Measurements from ENCODE around the gene ACOX1. TPM values are rescaled to one million over a fixed set of nuclear protein-coding genes. Genes with fewer than 3 reads are reported as not detected.

The ACOX1 gene
- total RNA-seq, 3 donors from 2014 or later (not counting 1 experiment from before 2014, with no cell fraction given), result 22.8 to 48.2 (median 28.2) TPM

DNA sequence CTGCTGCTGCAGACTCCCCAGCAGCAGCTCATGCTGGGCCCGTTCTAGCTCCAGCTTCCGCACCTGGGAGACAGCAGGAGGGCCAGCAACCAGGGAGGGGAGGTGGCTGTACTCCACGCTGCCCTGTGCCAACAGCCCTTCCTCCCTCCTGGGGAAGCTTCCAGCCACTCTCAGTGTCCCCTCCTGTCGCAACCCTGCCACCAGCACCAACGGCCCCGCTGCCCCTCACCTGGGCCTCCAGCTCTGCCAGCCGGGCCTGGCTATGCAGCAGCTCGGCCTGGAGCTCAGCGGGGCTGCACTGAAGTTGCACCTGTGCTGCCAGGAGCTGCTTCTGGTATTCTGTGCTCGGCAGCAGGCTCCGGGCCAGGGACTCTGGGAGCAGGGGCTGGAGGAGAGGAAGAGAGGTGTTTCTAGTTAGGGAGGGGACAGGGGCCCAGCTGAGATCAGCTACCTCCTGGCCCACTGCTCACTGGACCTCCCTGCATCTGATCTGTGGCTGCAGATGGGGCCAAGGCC, 58.9 kb downstream of the ACOX1 start:
- Mint-ChIP-seq H3K4me1 (peaks cover 0 to 5% of the 10 kb centered on the region in 2 donors), H3K36me3 (no peaks in the 10 kb centered on the region), H3K9me3 (no peaks in the 10 kb centered on the region), H3K4me3 (no peak overlapping the region), H3K27me3 (ENCODE audit: low read depth in 2 of 2) (no peaks in the 10 kb centered on the region), H3K27ac (no peak overlapping the region)
- intact Hi-C loops (cut with micrococcal nuclease), result no loop called here
- Histone ChIP-seq H3K36me3 (ENCODE audit: control insufficient read depth, insufficient read depth, low read length) (no peaks in the 10 kb centered on the region), H3K27ac (ENCODE audit: low read length) (no peak overlapping the region), H3K27me3 (ENCODE audit: control insufficient read depth, insufficient read depth, low read length) (no peaks in the 10 kb centered on the region), H3K4me3 (ENCODE audit: low read length) (no peak overlapping the region), H3K4me1 (ENCODE audit: control insufficient read depth, insufficient read depth, low read length) (peaks cover 11% of the 10 kb centered on the region), H3K9me3 (ENCODE audit: control insufficient read depth, insufficient read depth, low read length) (no peaks in the 10 kb centered on the region)
- TF ChIP-seq, protein P1, sequence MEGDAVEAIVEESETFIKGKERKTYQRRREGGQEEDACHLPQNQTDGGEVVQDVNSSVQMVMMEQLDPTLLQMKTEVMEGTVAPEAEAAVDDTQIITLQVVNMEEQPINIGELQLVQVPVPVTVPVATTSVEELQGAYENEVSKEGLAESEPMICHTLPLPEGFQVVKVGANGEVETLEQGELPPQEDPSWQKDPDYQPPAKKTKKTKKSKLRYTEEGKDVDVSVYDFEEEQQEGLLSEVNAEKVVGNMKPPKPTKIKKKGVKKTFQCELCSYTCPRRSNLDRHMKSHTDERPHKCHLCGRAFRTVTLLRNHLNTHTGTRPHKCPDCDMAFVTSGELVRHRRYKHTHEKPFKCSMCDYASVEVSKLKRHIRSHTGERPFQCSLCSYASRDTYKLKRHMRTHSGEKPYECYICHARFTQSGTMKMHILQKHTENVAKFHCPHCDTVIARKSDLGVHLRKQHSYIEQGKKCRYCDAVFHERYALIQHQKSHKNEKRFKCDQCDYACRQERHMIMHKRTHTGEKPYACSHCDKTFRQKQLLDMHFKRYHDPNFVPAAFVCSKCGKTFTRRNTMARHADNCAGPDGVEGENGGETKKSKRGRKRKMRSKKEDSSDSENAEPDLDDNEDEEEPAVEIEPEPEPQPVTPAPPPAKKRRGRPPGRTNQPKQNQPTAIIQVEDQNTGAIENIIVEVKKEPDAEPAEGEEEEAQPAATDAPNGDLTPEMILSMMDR (IDR thresholded peaks at IDR 0.05), result no peak
- 96% methylated on average over 11 of the region's 11 CpGs for WGBS (ENCODE audit: insufficient coverage)
- ATAC-seq (no peak), DNase-seq (no peak)

DNA sequence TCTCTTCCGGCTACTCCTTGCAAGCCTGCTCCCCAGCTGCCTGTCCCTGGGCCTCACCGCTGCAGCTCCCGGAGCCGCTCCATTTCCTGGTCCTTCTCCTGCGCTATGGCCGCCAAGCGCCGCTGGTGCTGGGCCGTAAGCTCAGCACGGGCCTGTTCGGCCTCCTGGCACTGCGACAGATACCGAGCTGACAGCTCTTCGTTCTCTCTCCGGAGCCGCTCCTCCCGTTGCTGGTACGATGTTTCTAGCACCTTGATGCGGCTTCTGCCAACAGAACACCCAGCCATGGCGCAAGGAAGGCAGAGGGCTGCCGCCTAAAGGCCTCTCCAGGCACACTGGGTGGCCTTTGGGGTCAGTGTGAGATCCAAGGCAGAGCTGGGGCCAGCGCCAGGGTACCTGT, 59.4 kb downstream of the ACOX1 start:
- H3K36me3 Mint-ChIP-seq, result no peaks in the 10 kb centered on the region
- ATAC-seq, result no peak

DNA sequence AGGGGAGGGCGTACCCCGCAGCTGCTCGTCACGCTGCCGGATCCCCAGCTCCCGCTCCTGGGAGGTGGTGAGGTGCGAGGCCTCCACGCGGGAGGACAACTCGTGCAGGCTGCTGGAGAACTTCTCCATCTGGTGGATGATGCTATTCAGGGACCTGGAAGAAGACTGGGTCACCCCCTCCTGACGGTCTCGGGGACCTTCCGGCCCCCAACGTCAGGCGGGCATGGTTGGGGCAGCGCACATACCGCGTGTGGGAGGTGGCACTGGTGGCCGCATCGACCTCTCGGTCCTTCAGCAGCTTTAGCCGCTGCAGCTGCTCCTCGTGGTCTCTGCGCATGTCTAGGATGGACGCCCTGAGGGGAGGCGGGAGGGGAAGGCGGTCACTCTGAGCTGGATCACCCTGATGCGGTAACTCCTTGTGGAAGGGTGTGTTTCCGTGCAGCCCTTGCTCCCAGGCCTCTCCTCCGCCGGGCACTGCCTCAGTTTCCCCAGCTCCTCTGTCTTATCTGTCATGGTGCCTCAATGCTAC, 61.0 kb downstream of the ACOX1 start:
- no peaks in the 10 kb centered on the region for H3K9me3 Mint-ChIP-seq
- no peak for ATAC-seq
- 98% methylated on average over 31 of the region's 31 CpGs for WGBS (ENCODE audit: insufficient coverage)
- no peak overlapping the region for H3K27ac Mint-ChIP-seq
- Histone ChIP-seq H3K9me3 (ENCODE audit: control insufficient read depth, insufficient read depth, low read length) (no peaks in the 10 kb centered on the region), H3K4me1 (ENCODE audit: control insufficient read depth, insufficient read depth, low read length) (peaks cover 11% of the 10 kb centered on the region), H3K27me3 (ENCODE audit: control insufficient read depth, insufficient read depth, low read length) (no peaks in the 10 kb centered on the region), H3K27ac (ENCODE audit: low read length) (no peak overlapping the region), H3K4me3 (ENCODE audit: low read length) (no peak overlapping the region), H3K36me3 (ENCODE audit: control insufficient read depth, insufficient read depth, low read length) (peaks cover 5% of the 10 kb centered on the region)
- H3K4me1 Mint-ChIP-seq, result peaks cover 0 to 5% of the 10 kb centered on the region in 2 donors
- H3K4me3 Mint-ChIP-seq, result no peak overlapping the region
- intact Hi-C loops (cut with micrococcal nuclease), result no loop called here
- TF ChIP-seq, protein P1 (IDR thresholded peaks at IDR 0.05), result no peak
- H3K27me3 Mint-ChIP-seq (ENCODE audit: low read depth in 2 of 2), result no peaks in the 10 kb centered on the region
- DNase-seq, result no peak
- no peaks in the 10 kb centered on the region for H3K36me3 Mint-ChIP-seq

More for the DNA sequence above, 59.4 kb downstream of the ACOX1 start:
- Mint-ChIP-seq H3K27ac (no peak overlapping the region), H3K4me1 (peaks cover 0 to 5% of the 10 kb centered on the region in 2 donors), H3K4me3 (no peak overlapping the region), H3K27me3 (ENCODE audit: low read depth in 2 of 2) (no peaks in the 10 kb centered on the region), H3K9me3 (no peaks in the 10 kb centered on the region)
- intact Hi-C loops (cut with micrococcal nuclease), result no loop called here
- peaks cover 11% of the 10 kb centered on the region for H3K4me1 ChIP-seq (ENCODE audit: control insufficient read depth, insufficient read depth, low read length)
- no peak overlapping the region for H3K4me3 ChIP-seq (ENCODE audit: low read length)
- TF ChIP-seq, protein P1 (IDR thresholded peaks at IDR 0.05), result no peak
- 99% methylated on average over 22 of the region's 22 CpGs for WGBS (ENCODE audit: insufficient coverage)
- no peaks in the 10 kb centered on the region for H3K9me3 ChIP-seq (ENCODE audit: control insufficient read depth, insufficient read depth, low read length)
- no peaks in the 10 kb centered on the region for H3K27me3 ChIP-seq (ENCODE audit: control insufficient read depth, insufficient read depth, low read length)
- peaks cover under 1% of the 10 kb centered on the region for H3K36me3 ChIP-seq (ENCODE audit: control insufficient read depth, insufficient read depth, low read length)
- DNase-seq, result no peak
- no peak overlapping the region for H3K27ac ChIP-seq (ENCODE audit: low read length)
